Peyer's patch (tissue), 4 donors: Measurements from ENCODE around the gene RANGRF. TPM values are rescaled to one million over a fixed set of nuclear protein-coding genes. Genes with fewer than 3 reads are reported as not detected.

Experiments used
- DNase-seq, 3 donors: peaks; one replicate each; pipeline ENCODE4 v3.0.0-alpha.2; 2017 to 2019
- H3K27ac ChIP-seq, 4 donors: fragments of 200-600 bp; sonication (generic); one replicate each; pipeline ENCODE4 v1.5.1; 2016 to 2019
- H3K27me3 ChIP-seq, 2 donors: fragments of 200-600 bp; sonication (generic); one replicate each; pipeline ENCODE4 v1.5.1; 2019
- H3K36me3 ChIP-seq, 3 donors: fragments of 200-600 bp; sonication (generic); one replicate each; pipeline ENCODE4 v1.5.1; 2016 to 2019
- H3K4me1 ChIP-seq, 4 donors: fragments of 200-600 bp; sonication (generic); one replicate each; pipeline ENCODE4 v1.5.1; 2016 to 2019
- H3K4me3 ChIP-seq, 4 donors: fragments of 200-600 bp; sonication (generic); 1 replicate in 3 of 4; 2 replicates in 1 of 4; pipeline ENCODE4 v1.5.1; 2016 to 2019; ENCODE audit warnings: mild to moderate bottlenecking in 1 of 4
- H3K9me3 ChIP-seq, 4 donors: fragments of 200-600 bp; sonication (generic); one replicate each; pipeline ENCODE4 v1.5.1; 2016 to 2019; ENCODE audit warnings: mild to moderate bottlenecking in 1 of 4
- POLR2A ChIP-seq, 2 donors: fragments of 450-650 bp; IDR thresholded peaks; one replicate each; pipeline ENCODE4 v1.5.1; 2017; ENCODE audit warnings: antibody characterized with exemption in 2 of 2, mild to moderate bottlenecking in 2 of 2, moderate library complexity in 2 of 2
- total RNA-seq, 4 donors: library from RNA; depleted of rRNA; stranded (reverse); fragments of >200 nt; gene quantifications; one replicate each; pipeline ENCODE4 v1.1.0, GENCODE V29; 2016
- TF ChIP-seq, protein P1 (sequence below), 6 experiments: fragments of 450-650 bp in 4 of 6; fragments of 200-600 bp in 2 of 6; sonication (generic) in 1 of 6; IDR thresholded peaks; one replicate each; pipeline ENCODE4 v1.5.1; 2017 to 2019; ENCODE audit warnings: antibody characterized with exemption in 6 of 6, mild to moderate bottlenecking in 3 of 6, moderate library complexity in 1 of 6

The RANGRF gene
- total RNA-seq, 4 donors from 2014 or later = 6.8 to 27.2 (median 16.1) TPM

DNA sequence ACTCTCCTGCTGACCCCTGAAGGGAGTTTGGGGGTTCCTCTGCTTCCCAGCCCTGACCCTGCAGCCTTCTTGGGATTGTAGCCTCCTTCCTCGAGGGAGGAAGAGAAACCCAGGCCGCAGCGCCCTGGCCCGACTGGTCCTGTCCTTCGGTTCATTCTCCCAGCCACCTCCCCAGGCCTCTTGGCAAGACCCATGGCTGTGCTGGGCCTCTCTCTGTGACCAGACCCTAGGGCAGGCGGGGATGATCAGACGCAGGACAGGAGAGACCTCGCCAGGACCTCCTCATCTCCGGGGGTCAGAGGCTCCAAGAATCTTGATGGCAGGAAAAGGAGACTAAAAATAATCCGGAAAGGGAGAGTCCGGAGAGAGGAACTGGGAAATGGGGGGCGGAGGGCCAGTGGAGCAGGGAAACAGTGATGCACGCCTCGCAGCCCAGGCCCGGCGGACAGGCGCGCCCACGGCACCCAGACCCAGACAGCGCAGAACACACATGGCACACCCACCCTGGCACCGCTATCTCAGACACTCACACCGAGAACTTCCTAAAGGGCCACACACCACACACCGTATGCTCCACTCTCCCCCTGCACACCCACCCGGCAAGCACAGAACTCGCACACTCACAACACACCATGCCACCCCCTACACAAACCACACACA lies 22.8 kb downstream of the RANGRF start:
- peak overlapping the region in 2 of 4 donors; percentile 38 to 44 for H3K27ac ChIP-seq
- peaks cover 0 to 11% of the 10 kb centered on the region in 2 donors for H3K27me3 ChIP-seq
- no peaks in the 10 kb centered on the region for H3K36me3 ChIP-seq
- H3K4me1 ChIP-seq = no peaks in the 10 kb centered on the region
- H3K4me3 ChIP-seq = peak overlapping the region in 1 of 4 donors; percentile 26
- no peaks in the 10 kb centered on the region for H3K9me3 ChIP-seq
- no peak for DNase-seq
- no peak for TF ChIP-seq POLR2A (IDR thresholded peaks at IDR 0.05)
- TF ChIP-seq, protein P1, sequence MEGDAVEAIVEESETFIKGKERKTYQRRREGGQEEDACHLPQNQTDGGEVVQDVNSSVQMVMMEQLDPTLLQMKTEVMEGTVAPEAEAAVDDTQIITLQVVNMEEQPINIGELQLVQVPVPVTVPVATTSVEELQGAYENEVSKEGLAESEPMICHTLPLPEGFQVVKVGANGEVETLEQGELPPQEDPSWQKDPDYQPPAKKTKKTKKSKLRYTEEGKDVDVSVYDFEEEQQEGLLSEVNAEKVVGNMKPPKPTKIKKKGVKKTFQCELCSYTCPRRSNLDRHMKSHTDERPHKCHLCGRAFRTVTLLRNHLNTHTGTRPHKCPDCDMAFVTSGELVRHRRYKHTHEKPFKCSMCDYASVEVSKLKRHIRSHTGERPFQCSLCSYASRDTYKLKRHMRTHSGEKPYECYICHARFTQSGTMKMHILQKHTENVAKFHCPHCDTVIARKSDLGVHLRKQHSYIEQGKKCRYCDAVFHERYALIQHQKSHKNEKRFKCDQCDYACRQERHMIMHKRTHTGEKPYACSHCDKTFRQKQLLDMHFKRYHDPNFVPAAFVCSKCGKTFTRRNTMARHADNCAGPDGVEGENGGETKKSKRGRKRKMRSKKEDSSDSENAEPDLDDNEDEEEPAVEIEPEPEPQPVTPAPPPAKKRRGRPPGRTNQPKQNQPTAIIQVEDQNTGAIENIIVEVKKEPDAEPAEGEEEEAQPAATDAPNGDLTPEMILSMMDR (IDR thresholded peaks at IDR 0.05) = no peak

DNA sequence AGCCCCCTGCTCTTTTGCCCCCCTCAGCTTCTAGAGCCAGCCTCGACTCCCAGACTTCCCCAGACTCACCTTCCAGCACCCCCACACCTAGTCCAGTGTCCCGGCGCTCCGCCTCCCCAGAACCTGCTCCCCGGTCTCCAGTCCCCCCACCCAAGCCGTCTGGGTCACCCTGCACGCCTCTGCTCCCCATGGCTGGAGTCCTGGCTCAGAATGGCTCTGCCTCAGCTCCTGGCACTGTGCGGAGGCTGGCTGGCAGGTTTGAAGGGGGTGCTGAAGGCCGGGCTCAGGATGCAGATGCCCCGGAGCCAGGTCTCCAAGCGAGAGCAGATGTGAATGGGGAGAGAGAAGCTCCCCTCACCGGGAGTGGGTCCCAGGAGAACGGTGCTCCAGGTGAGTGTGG lies 23.8 kb downstream of the RANGRF start:
- H3K4me3 ChIP-seq = no peak overlapping the region
- no peak overlapping the region for H3K27ac ChIP-seq
- H3K4me1 ChIP-seq = no peaks in the 10 kb centered on the region
- no peak for DNase-seq
- TF ChIP-seq, protein P1 (IDR thresholded peaks at IDR 0.05) = no peak
- no peak for TF ChIP-seq POLR2A (IDR thresholded peaks at IDR 0.05)
- H3K27me3 ChIP-seq = peaks cover 0 to 11% of the 10 kb centered on the region in 2 donors
- H3K9me3 ChIP-seq = no peaks in the 10 kb centered on the region
- H3K36me3 ChIP-seq = no peaks in the 10 kb centered on the region

DNA sequence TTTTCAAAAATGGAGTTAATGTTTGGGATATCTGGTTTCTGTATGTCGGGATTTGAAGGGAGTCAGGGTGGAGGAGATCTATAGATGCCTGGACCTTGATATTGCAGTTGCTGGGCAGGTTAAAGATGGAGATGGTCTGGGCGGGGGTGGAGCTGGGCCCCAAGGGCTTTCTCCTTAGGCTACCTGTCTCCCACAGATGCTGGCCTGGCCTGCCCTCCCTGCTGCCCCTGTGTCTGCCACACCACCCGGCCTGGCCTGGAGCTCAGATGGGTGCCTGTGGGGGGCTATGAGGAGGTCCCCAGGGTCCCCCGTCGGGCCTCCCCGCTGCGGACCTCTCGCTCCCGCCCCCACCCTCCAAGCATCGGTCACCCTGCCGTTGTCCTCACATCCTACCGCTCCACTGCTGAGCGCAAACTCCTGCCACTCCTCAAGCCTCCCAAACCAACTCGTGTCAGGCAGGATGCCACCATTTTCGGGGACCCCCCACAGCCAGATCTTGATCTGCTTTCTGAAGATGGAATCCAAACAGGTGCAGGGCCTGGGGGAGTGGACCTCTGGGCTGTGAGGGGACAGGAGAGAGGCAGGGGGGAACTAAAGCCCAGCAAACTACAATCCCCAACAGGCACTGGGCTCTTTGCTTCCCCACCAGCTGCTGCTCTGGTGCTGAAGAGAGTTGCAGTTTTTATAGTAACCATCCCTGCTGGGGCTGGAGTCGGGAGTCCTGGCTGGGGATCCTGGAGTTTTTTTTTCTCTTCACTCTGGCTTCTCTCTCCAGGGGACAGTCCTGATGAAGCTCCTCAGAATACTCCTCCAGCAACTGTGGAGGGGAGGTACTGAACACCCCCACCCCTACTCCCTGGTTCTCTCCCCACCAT lies 24.5 kb downstream of the RANGRF start:
- peaks cover 0 to 11% of the 10 kb centered on the region in 2 donors for H3K27me3 ChIP-seq
- TF ChIP-seq POLR2A (IDR thresholded peaks at IDR 0.05) = no peak
- TF ChIP-seq, protein P1 (IDR thresholded peaks at IDR 0.05) = no peak
- no peaks in the 10 kb centered on the region for H3K4me1 ChIP-seq
- H3K27ac ChIP-seq = no peak overlapping the region
- H3K36me3 ChIP-seq = no peaks in the 10 kb centered on the region
- H3K9me3 ChIP-seq = no peaks in the 10 kb centered on the region
- DNase-seq = no peak
- no peak overlapping the region for H3K4me3 ChIP-seq

DNA sequence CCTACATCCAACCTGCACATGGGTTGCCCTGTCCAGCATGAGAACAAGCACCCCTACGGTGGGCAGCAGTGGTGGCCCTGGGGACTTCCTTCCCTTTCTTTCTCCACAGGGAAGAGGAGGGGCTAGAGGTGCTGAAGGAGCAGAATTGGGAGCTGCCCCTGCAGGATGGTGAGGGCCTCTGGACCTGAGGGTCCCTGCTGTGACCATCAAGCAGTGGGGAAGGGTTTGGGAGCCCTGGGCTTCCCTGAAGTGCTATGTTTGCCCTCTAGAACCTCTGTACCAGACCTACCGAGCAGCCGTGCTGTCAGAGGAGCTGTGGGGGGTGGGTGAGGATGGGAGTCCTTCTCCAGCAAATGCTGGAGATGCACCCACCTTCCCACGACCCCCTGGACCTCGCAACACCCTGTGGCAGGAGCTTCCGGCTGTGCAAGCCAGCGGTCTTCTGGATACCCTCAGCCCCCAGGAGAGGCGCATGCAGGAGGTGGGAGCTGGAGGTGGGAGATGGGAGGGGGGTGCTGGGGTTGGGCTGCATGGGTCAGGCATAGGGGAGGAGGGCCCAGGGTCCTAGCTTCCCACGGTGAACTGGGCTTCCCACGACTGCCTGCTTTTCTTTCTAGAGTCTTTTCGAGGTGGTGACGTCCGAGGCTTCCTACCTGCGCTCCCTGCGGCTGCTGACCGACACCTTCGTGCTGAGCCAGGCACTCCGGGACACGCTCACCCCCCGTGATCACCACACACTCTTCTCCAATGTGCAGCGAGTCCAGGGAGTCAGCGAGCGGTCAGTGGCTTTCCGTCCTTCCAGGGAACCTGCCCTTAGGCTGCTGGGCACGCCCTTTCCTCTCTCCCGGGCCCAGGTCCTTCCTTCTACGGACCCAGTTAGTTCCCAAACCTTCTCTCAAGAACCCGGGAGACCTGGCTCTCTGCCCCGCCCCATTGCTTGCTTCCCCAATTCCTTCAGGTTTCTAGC lies 26.6 kb downstream of the RANGRF start:
- H3K9me3 ChIP-seq = no peaks in the 10 kb centered on the region
- no peak overlapping the region for H3K4me3 ChIP-seq

More for the DNA sequence above, 26.6 kb downstream of the RANGRF start:
- Histone ChIP-seq H3K4me1 (no peaks in the 10 kb centered on the region), H3K36me3 (no peaks in the 10 kb centered on the region), H3K27ac (no peak overlapping the region), H3K27me3 (peaks cover 0 to 11% of the 10 kb centered on the region in 2 donors)
- DNase-seq = no peak
- no peak for TF ChIP-seq POLR2A (IDR thresholded peaks at IDR 0.05)
- TF ChIP-seq, protein P1 (IDR thresholded peaks at IDR 0.05) = no peak
